GM13976 (cell line): ENCODE results near the gene GALNT2.

Source experiments
- DNase-seq: peaks from one replicate; pipeline ENCODE4 v3.0.0; 2012; ENCODE audit warnings: low spot score
- in situ Hi-C: fragments of 300-500 bp; cut with MboI; formaldehyde crosslinking; loops from one replicate; pipeline ENCODE4 v1.12.0; 2022; ENCODE audit warnings: low sequenced_read_pairs, mixed read lengths, inconsistent platforms; ENCODE audit not compliant: unreplicated experiment
- TF ChIP-seq, protein P1 (sequence below): IDR thresholded peaks from 2 replicates; pipeline ENCODE4 v1.5.1; 2012; ENCODE audit warnings: borderline replicate concordance, mild to moderate bottlenecking; ENCODE audit not compliant: insufficient read depth; ENCODE audit errors: extremely low read depth, missing control alignments, control extremely low read depth

GALNT2 gene

GRCh38 chr1:230040440-230040839 lies 26.6 kb upstream of the GALNT2 start:
- TF ChIP-seq, protein P1, sequence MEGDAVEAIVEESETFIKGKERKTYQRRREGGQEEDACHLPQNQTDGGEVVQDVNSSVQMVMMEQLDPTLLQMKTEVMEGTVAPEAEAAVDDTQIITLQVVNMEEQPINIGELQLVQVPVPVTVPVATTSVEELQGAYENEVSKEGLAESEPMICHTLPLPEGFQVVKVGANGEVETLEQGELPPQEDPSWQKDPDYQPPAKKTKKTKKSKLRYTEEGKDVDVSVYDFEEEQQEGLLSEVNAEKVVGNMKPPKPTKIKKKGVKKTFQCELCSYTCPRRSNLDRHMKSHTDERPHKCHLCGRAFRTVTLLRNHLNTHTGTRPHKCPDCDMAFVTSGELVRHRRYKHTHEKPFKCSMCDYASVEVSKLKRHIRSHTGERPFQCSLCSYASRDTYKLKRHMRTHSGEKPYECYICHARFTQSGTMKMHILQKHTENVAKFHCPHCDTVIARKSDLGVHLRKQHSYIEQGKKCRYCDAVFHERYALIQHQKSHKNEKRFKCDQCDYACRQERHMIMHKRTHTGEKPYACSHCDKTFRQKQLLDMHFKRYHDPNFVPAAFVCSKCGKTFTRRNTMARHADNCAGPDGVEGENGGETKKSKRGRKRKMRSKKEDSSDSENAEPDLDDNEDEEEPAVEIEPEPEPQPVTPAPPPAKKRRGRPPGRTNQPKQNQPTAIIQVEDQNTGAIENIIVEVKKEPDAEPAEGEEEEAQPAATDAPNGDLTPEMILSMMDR, result no peak
- no peak for DNase-seq
- in situ Hi-C loops, result no loop called here

DNA sequence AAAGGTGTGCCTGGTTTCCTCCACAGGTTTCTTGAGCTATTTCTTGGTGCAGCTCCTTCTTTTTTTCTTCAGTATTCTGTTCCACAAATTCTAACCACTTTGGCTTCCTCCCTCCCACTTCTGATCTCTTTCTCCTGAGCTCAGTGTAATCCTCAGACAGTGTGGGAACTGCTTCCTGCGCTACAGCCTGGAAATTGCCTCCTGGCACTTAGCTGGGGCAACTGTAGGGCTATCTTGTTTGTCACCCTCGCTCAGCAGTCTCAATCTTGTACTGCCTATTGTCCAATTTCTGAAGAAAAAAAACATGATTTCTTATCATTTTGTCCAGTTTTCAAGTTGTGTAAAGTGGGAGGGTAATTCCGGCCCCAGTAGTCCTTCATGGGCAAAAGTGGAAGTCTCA lies 24.0 kb upstream of the GALNT2 start:
- DNase-seq, result no peak
- in situ Hi-C loops, result no loop called here
- TF ChIP-seq, protein P1, result no peak

DNA sequence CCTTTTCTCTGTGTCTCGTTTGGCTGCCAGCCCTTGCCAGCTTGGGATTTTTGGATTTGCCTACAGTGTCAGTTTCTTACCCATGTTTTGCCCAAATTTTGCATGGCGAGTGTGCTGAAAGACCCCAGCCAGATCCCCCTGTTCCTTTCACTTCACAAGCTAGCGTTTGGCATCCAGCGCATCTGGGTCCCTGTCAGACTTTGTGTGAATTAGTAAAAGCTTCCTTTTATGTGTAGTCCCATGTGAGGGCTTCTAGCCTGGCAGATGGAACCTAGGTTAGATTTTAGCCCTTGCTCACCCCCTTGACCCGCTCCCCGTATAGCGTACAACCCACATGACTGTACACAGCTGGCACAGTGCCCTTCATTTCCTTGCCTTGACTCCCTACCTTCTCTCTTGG lies 22.3 kb upstream of the GALNT2 start:
- in situ Hi-C loops, result no loop called here
- TF ChIP-seq, protein P1, result no peak

GRCh38 chr1:230047114-230047865 lies 19.7 kb upstream of the GALNT2 start:
- in situ Hi-C loops, result no loop called here
- DNase-seq, result no peak

More for the DNA sequence above, 22.3 kb upstream of the GALNT2 start:
- no peak for DNase-seq

DNA sequence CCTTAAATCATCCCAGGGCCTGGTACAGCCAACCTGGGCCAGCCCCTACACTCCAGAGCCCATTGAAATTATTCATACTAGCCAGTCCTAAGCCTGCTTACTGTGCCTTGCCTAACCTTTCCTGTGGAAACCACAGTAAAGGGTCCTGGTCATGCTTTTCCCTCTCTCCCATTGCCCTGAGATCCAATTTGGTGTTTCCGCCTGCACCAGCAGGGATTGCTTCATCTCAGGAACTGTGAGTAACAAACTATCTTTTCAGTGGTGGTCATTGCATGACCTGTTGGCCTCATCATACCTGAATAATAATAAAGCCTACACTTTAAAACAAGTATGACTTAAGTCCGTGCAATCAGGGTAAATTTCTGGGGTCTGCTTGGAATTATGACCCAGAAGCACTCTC lies 18.7 kb upstream of the GALNT2 start:
- no peak for DNase-seq
- TF ChIP-seq, protein P1, result no peak
- in situ Hi-C loops, result no loop called here

More at GRCh38 chr1:230047114-230047865, 19.7 kb upstream of the GALNT2 start:
- TF ChIP-seq, protein P1, result no peak

DNA sequence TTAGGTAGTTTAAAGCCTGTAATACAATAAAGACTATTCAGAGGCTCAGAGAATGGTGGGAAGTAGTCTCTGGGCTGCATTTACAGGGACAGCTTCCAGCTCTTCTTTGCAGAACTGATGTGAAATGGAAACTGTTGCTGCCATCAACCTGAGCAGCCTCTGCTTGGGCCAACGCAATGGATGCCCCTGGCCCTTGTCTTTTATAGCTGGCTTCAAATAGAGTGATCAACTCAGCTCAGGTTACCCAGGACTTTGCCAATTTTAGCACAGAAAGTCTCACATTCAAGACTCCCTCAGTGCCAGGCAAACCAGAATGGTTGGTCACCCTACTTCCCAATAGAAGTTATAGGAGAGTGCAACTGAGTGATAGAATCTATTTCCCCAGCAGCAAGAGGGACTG lies 18.1 kb upstream of the GALNT2 start:
- TF ChIP-seq, protein P1, result no peak
- no peak for DNase-seq
- in situ Hi-C loops, result no loop called here
